CD4-positive, alpha-beta memory T cell (primary cell): ENCODE data around the gene TENT4A. TPM values are rescaled to one million over a fixed set of nuclear protein-coding genes. Genes with fewer than 3 reads are reported as not detected.

ENCODE experiments used
- CTCF ChIA-PET: fragments of 350-600 bp; sonication (Branson Sonifier 250); formaldehyde crosslinking; loops from one replicate; lab custom pipeline; 2021; ENCODE audit warnings: inconsistent platforms; ENCODE audit not compliant: partially characterized antibody; lab: Charles Lee
- POLR2A ChIA-PET: fragments of 350-600 bp; sonication (Branson Sonifier 250); formaldehyde crosslinking; loops from one replicate; lab custom pipeline; 2021; ENCODE audit not compliant: partially characterized antibody; lab: Charles Lee
- DNase-seq, 5 donors: peaks; one replicate each; pipeline versions ENCODE4 v3.0.0 to v3.0.0-alpha.2; 2020 to 2022; ENCODE audit warnings: mixed read lengths in 1 of 5
- H3K27ac ChIP-seq: one replicate; pipeline ENCODE4 v1.7.0; 2013; ENCODE audit warnings: low read depth, low read length
- H3K27me3 ChIP-seq: 2 replicates; pipeline ENCODE4 v1.7.0; 2013; ENCODE audit warnings: mild to moderate bottlenecking, low read length, moderate library complexity; ENCODE audit not compliant: insufficient read depth
- H3K36me3 ChIP-seq: 2 replicates; pipeline ENCODE4 v1.7.0; 2013; ENCODE audit warnings: mild to moderate bottlenecking, low read length, moderate library complexity; ENCODE audit not compliant: insufficient read depth
- H3K4me1 ChIP-seq: 2 replicates; pipeline ENCODE4 v1.7.0; 2013; ENCODE audit warnings: mild to moderate bottlenecking, low read length, moderate library complexity; ENCODE audit not compliant: insufficient read depth
- H3K4me3 ChIP-seq, 2 donors: one replicate each; pipeline ENCODE4 v1.7.0; 2013; ENCODE audit warnings: low read length in 2 of 2, mild to moderate bottlenecking in 1 of 2
- H3K9me3 ChIP-seq, 2 donors: one replicate each; pipeline ENCODE4 v1.7.0; 2013; ENCODE audit warnings: low read length in 2 of 2, control low read depth in 1 of 2; ENCODE audit not compliant: control insufficient read depth in 1 of 2
- H3K27ac Mint-ChIP-seq, 7 donors: one replicate each; pipeline ENCODE4 v1.8.0; 2020 to 2021; ENCODE audit warnings: mixed read lengths in 7 of 7, mild to moderate bottlenecking in 6 of 7, inconsistent platforms in 3 of 7, moderate library complexity in 3 of 7
- H3K27me3 Mint-ChIP-seq, 2 donors: one replicate each; pipeline ENCODE4 v1.8.0; 2020 to 2021; ENCODE audit warnings: mixed read lengths in 2 of 2
- H3K36me3 Mint-ChIP-seq, 2 donors: one replicate each; pipeline ENCODE4 v1.8.0; 2020 to 2021; ENCODE audit warnings: mixed read lengths in 2 of 2, inconsistent platforms in 1 of 2, mild to moderate bottlenecking in 1 of 2
- H3K4me1 Mint-ChIP-seq, 4 donors: one replicate each; pipeline ENCODE4 v1.8.0; 2020 to 2021; ENCODE audit warnings: mixed read lengths in 4 of 4, mild to moderate bottlenecking in 1 of 4
- H3K4me3 Mint-ChIP-seq, 8 donors: one replicate each; pipeline ENCODE4 v1.8.0; 2020 to 2021; ENCODE audit warnings: mixed read lengths in 8 of 8, mild to moderate bottlenecking in 7 of 8, moderate library complexity in 6 of 8, inconsistent platforms in 3 of 8
- H3K9me3 Mint-ChIP-seq, 8 donors: one replicate each; pipeline ENCODE4 v1.8.0; 2020 to 2021; ENCODE audit warnings: mixed read lengths in 8 of 8, mild to moderate bottlenecking in 5 of 8, inconsistent platforms in 3 of 8, moderate library complexity in 1 of 8
- intact Hi-C: fragments of 100-400 bp; cut with micrococcal nuclease; formaldehyde crosslinking; loops from one replicate; pipeline ENCODE4 v1.15.1; 2023
- polyA plus RNA-seq, 2 donors: library from polyadenylated mRNA; unstranded; fragments of 300-500 nt; fragmentation: Illumina TruSeq; gene quantifications; one replicate each; pipeline ENCODE4 v1.2.3, GENCODE V29; 2021
- total RNA-seq, 2 experiments: library from RNA; stranded (reverse); gene quantifications; one replicate each; pipeline ENCODE4 v1.2.3, GENCODE V29; 2021

The TENT4A gene
- total and polyA plus RNA-seq, 4 experiments from 2014 or later, result 0.55 to 49.1 (median 23.4) TPM

DNA sequence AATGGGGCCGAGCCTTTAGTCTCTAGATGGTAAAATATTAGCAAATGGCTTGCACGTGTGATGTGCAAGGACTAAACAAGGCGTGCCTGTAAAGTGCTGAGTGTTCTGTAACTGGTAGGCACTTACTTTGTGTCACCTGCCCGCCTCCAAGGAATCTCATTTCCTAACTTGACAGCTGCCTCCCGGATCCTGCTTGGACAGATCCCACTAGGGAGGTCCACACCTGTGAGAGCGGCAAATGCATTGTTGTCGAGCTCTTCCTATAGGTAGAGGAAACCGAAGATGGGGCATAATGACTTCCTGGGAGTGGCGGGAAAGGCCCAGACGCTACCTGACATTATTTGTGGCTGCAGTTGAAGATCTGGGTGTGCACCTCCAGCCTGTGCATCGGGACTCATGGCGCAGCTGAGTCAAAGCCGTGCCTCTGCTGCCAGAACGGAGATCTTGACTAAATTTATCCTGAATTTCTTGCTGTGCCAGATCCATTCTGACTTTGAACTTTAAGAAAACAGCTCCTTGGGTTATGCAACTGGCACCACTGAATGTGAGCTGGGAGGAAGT lies 79.8 kb downstream of the TENT4A start:
- Mint-ChIP-seq H3K27ac (peak overlapping the region in 3 of 7 donors; percentile 3 to 47 (median 10)), H3K9me3 (peaks cover 0 to 1% (median 0%) of the 10 kb centered on the region in 8 donors), H3K27me3 (peaks cover 13 to 26% of the 10 kb centered on the region in 2 donors), H3K36me3 (no peaks in the 10 kb centered on the region), H3K4me3 (peak overlapping the region in 2 of 8 donors; percentile 55 to 56), H3K4me1 (peaks cover 4 to 6% (median 4%) of the 10 kb centered on the region in 4 donors)
- DNase-seq, result no peak
- ChIA-PET POLR2A (no interaction called here), CTCF (interaction anchor here (1.4 kb wide), 1 partner anchor 16 kb away, joined by 4 read pairs; no protein-coding TSS in a partner anchor)
- H3K4me1 ChIP-seq, result peaks cover 4% of the 10 kb centered on the region
- H3K27me3 ChIP-seq, result peaks cover 4% of the 10 kb centered on the region
- H3K27ac ChIP-seq, result no peak overlapping the region
- H3K4me3 ChIP-seq, result no peak overlapping the region
- H3K36me3 ChIP-seq, result no peaks in the 10 kb centered on the region
- no peaks in the 10 kb centered on the region for H3K9me3 ChIP-seq
- intact Hi-C loops, result no loop called here

GRCh38 chr5:6801236-6801635 lies 88.0 kb downstream of the TENT4A start:
- Histone ChIP-seq H3K36me3 (no peaks in the 10 kb centered on the region), H3K27me3 (peaks cover 4% of the 10 kb centered on the region), H3K4me1 (no peaks in the 10 kb centered on the region), H3K4me3 (no peak overlapping the region), H3K9me3 (no peaks in the 10 kb centered on the region), H3K27ac (no peak overlapping the region)
- Mint-ChIP-seq H3K27me3 (peaks cover 23 to 36% of the 10 kb centered on the region in 2 donors), H3K36me3 (no peaks in the 10 kb centered on the region), H3K9me3 (peaks cover 0 to 8% (median 0%) of the 10 kb centered on the region in 8 donors), H3K4me3 (no peak overlapping the region), H3K27ac (no peak overlapping the region), H3K4me1 (no peaks in the 10 kb centered on the region)
- CTCF ChIA-PET, result no interaction called here
- DNase-seq, result no peak
- POLR2A ChIA-PET, result no interaction called here
- intact Hi-C loops, result no loop called here

DNA sequence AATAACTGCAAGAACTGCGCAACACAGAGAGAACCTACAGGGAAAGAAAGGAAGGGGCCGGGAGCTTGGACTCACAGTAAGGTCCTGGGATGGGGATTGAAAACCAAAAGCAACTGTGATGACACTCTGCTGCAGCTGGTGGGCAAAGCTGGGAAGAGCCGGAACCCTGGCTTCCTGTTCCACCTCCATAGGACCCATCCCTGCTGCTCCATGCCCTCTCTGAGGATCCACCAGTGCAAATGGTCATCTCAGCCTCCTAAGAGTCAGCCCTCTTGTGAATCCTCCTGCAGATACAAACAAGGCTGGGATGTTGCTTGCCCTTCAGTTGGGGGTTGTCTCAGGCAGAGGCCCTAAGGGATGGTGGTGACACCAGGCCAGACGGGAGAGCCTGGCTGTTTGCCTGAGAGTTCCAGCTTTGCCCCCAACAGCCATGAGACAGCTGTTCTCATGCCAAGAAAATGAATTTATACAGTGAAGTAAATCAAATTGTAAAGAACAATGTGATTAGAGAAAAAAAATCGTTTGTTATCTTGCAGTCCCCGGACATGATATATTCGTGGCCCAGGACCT lies 90.8 kb downstream of the TENT4A start:
- Mint-ChIP-seq H3K27ac (no peak overlapping the region), H3K36me3 (peaks cover 0 to 3% of the 10 kb centered on the region in 2 donors), H3K9me3 (peaks cover 0 to 18% (median 8%) of the 10 kb centered on the region in 8 donors), H3K27me3 (peaks cover 15 to 26% of the 10 kb centered on the region in 2 donors), H3K4me1 (no peaks in the 10 kb centered on the region), H3K4me3 (no peak overlapping the region)
- Histone ChIP-seq H3K36me3 (no peaks in the 10 kb centered on the region), H3K4me1 (no peaks in the 10 kb centered on the region), H3K9me3 (no peaks in the 10 kb centered on the region), H3K4me3 (no peak overlapping the region), H3K27me3 (no peaks in the 10 kb centered on the region), H3K27ac (no peak overlapping the region)
- intact Hi-C loops, result no loop called here
- ChIA-PET POLR2A (no interaction called here), CTCF (no interaction called here)
- no peak for DNase-seq

- H3K36me3 Mint-ChIP-seq, result peaks cover 0 to 3% of the 10 kb centered on the region in 2 donors
- no peaks in the 10 kb centered on the region for H3K36me3 ChIP-seq
- DNase-seq, result no peak
- H3K4me3 Mint-ChIP-seq, result no peak overlapping the region
- POLR2A ChIA-PET, result no interaction called here
- no peak overlapping the region for H3K4me3 ChIP-seq
- peaks cover 13 to 24% of the 10 kb centered on the region in 2 donors for H3K27me3 Mint-ChIP-seq
- H3K9me3 ChIP-seq, result no peaks in the 10 kb centered on the region
- intact Hi-C loops, result no loop called here
- no peak overlapping the region for H3K27ac ChIP-seq
- H3K27ac Mint-ChIP-seq, result no peak overlapping the region
- H3K4me1 ChIP-seq, result no peaks in the 10 kb centered on the region
- CTCF ChIA-PET, result no interaction called here
- H3K9me3 Mint-ChIP-seq, result peaks cover 0 to 18% (median 8%) of the 10 kb centered on the region in 8 donors
- no peaks in the 10 kb centered on the region for H3K4me1 Mint-ChIP-seq
- no peaks in the 10 kb centered on the region for H3K27me3 ChIP-seq
These were observed 91.7 kb downstream of the TENT4A start for GRCh38 chr5:6804766-6805501.

DNA sequence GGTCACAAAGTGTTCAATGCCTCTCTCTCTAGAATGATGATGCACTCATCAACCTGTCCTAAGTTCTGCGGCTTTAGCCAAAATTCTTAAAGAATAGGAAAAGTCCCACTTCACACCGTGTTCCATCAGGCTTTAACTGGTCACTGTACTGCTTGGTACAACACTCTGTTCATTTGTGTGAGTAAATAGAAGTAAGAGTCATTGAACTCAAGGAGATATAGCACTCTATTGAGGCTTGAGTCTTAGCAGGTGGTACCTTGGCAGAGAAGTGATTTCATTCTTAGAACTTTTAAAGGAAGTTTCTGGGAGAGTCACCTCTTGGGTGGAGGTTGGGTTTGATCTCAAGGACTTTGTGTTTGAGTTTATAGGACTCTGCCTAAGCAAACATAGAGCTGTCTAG lies 92.6 kb downstream of the TENT4A start:
- Histone ChIP-seq H3K4me1 (no peaks in the 10 kb centered on the region), H3K4me3 (no peak overlapping the region), H3K9me3 (no peaks in the 10 kb centered on the region), H3K27me3 (no peaks in the 10 kb centered on the region), H3K36me3 (no peaks in the 10 kb centered on the region), H3K27ac (no peak overlapping the region)
- Mint-ChIP-seq H3K9me3 (peaks cover 0 to 18% (median 8%) of the 10 kb centered on the region in 8 donors), H3K4me1 (no peaks in the 10 kb centered on the region), H3K27ac (no peak overlapping the region), H3K27me3 (peaks cover 13 to 23% of the 10 kb centered on the region in 2 donors), H3K4me3 (no peak overlapping the region), H3K36me3 (peaks cover 0 to 3% of the 10 kb centered on the region in 2 donors)
- intact Hi-C loops, result no loop called here
- no peak for DNase-seq
- ChIA-PET CTCF (no interaction called here), POLR2A (no interaction called here)

Other genes with a start within 250 kb of the TENT4A start
- gene NSUN2, start 80.4 kb upstream of the TENT4A start, total RNA-seq, result 10 to 100 TPM; 78.0 to 81.6 TPM
- 10 to 100 TPM; 22.6 to 42.6 TPM for gene NSUN2, start 80.4 kb upstream of the TENT4A start, polyA plus RNA-seq
- 1 to 10 TPM; 7.8 to 9.2 TPM for gene SRD5A1, start 80.0 kb upstream of the TENT4A start, total RNA-seq
- gene SRD5A1, start 80.0 kb upstream of the TENT4A start, polyA plus RNA-seq, result 10 to 100 TPM in 1 of 2 donors, 1 to 10 TPM in 1; 5.4 to 11.2 TPM